ENCODE results near the gene TENM4. TPM values are rescaled to one million over a fixed set of nuclear protein-coding genes. Genes with fewer than 3 reads are reported as not detected.

The TENM4 gene
- total RNA-seq, 2 donors from 2014 or later: 2.6 to 6.8 TPM

DNA sequence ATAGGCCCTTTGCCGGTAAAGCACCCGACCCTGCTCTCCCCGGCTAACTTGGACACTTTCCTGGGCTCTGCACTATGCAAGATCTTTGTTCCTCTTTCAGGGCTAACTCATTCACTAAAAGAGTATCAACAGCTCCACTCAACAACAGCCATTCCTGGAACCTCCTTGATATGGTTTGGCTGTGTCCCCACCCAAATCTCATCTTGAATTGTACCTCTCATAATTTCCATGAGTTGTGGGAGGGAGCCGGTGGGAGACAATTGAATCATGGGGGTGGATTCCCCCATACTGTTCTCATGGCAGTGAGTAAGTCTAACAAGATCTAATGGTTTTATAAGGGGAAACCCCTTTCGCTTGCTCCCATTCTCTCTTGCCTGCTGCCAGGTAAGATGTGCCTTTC, 330.0 kb downstream of the TENM4 start:
- Histone ChIP-seq H3K27ac (no peak overlapping the region), H3K9me3 (no peaks in the 10 kb centered on the region), H3K4me1 (replicated peaks) (no peaks in the 10 kb centered on the region), H3K36me3 (no peaks in the 10 kb centered on the region), H3K4me3 (no peak overlapping the region), H3K27me3 (replicated peaks; ENCODE audit: insufficient read depth) (no peaks in the 10 kb centered on the region)
- intact Hi-C loops (cut with DNase I): no loop called here
- TF ChIP-seq, protein P1, sequence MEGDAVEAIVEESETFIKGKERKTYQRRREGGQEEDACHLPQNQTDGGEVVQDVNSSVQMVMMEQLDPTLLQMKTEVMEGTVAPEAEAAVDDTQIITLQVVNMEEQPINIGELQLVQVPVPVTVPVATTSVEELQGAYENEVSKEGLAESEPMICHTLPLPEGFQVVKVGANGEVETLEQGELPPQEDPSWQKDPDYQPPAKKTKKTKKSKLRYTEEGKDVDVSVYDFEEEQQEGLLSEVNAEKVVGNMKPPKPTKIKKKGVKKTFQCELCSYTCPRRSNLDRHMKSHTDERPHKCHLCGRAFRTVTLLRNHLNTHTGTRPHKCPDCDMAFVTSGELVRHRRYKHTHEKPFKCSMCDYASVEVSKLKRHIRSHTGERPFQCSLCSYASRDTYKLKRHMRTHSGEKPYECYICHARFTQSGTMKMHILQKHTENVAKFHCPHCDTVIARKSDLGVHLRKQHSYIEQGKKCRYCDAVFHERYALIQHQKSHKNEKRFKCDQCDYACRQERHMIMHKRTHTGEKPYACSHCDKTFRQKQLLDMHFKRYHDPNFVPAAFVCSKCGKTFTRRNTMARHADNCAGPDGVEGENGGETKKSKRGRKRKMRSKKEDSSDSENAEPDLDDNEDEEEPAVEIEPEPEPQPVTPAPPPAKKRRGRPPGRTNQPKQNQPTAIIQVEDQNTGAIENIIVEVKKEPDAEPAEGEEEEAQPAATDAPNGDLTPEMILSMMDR (IDR thresholded peaks at IDR 0.05): no peak
- TF ChIP-seq POLR2A (IDR thresholded peaks at IDR 0.05) (no peak), POLR2AphosphoS5 (IDR thresholded peaks at IDR 0.05) (no peak)
- no peak for DNase-seq (ENCODE audit: low spot score)
- WGBS: 96% methylated on average over 5 of the region's 5 CpGs

DNA sequence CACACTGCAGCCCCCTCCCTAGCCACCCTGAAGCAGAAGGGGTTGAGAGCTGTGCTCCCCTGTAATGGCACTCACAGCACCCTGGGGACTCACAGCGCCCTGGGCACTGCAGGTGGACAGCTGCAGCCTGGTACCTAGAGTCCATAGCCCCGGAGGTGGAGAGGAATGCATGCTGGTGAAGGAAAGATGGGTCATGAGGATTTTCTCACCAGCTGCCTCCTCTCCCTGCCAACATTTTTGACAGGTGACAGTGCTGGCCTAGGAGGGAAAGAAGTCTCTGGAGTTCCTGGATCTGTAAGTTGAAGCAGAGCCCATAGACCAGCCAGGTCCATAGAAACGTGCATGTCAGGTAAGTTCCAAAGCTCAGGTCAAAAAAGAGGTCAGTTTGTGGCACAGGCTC, 330.5 kb downstream of the TENM4 start:
- intact Hi-C loops (cut with DNase I): no loop called here
- no peaks in the 10 kb centered on the region for H3K27me3 ChIP-seq (replicated peaks; ENCODE audit: insufficient read depth)
- H3K27ac ChIP-seq: no peak overlapping the region
- no peak for TF ChIP-seq POLR2AphosphoS5 (IDR thresholded peaks at IDR 0.05)
- no peak for TF ChIP-seq POLR2A (IDR thresholded peaks at IDR 0.05)
- TF ChIP-seq, protein P1 (IDR thresholded peaks at IDR 0.05): no peak
- WGBS: 78% methylated on average over 3 of the region's 3 CpGs
- no peak overlapping the region for H3K4me3 ChIP-seq
- no peak for DNase-seq (ENCODE audit: low spot score)
- H3K4me1 ChIP-seq (replicated peaks): no peaks in the 10 kb centered on the region
- H3K9me3 ChIP-seq: no peaks in the 10 kb centered on the region
- no peaks in the 10 kb centered on the region for H3K36me3 ChIP-seq

DNA sequence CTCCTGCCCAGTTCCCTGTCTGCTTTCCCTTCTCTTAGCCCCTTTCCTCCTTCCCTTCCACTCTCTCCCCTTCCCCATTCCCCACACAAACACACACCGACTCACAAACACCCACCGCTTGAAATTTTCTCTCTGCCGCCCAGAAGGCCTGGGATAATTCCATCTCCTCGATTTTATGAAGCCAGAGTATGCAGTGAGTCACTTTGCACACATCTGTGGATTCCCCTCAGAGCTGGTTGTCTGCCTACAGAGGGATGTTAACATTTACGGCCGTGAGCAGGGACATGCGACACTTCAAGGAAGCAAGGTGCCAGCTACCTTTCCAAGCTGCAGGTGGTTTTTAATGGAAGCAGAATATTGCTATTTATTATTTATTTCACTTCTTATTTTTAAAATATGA, 332.0 kb downstream of the TENM4 start:
- H3K4me1 ChIP-seq (replicated peaks): no peaks in the 10 kb centered on the region
- intact Hi-C loops (cut with DNase I): no loop called here
- no peak overlapping the region for H3K4me3 ChIP-seq
- H3K27me3 ChIP-seq (replicated peaks; ENCODE audit: insufficient read depth): no peaks in the 10 kb centered on the region
- no peaks in the 10 kb centered on the region for H3K36me3 ChIP-seq
- no peak overlapping the region for H3K27ac ChIP-seq
- no peak for DNase-seq (ENCODE audit: low spot score)
- 71% methylated on average over 7 of the region's 7 CpGs for WGBS
- no peak for TF ChIP-seq POLR2A (IDR thresholded peaks at IDR 0.05)
- no peak for TF ChIP-seq POLR2AphosphoS5 (IDR thresholded peaks at IDR 0.05)
- TF ChIP-seq, protein P1 (IDR thresholded peaks at IDR 0.05): no peak
- H3K9me3 ChIP-seq: no peaks in the 10 kb centered on the region

DNA sequence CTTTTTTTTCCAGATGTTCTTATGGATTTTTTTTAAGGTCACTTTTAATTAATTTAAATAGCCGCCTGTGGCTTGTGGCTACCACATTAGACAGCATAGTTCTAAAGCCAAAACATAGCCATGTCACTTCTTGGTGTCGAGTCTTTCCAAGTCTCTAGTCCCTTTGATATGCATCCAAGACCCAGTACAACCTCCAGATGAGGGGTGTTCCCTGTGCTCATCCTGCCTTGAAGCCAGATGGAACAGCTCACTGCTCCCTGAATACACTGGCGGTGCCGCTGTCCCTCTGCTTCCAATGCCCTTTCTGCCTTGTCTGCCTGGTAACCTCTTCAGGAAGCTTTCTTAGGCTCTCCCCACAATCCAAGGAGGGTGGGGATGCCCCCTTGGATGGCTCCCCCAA, 338.0 kb downstream of the TENM4 start:
- WGBS: 44% methylated on average over 4 of the region's 4 CpGs
- Histone ChIP-seq H3K27ac (no peak overlapping the region), H3K4me3 (no peak overlapping the region), H3K9me3 (no peaks in the 10 kb centered on the region), H3K36me3 (no peaks in the 10 kb centered on the region), H3K4me1 (replicated peaks) (no peaks in the 10 kb centered on the region), H3K27me3 (replicated peaks; ENCODE audit: insufficient read depth) (no peaks in the 10 kb centered on the region)
- DNase-seq (ENCODE audit: low spot score): no peak
- TF ChIP-seq POLR2A (IDR thresholded peaks at IDR 0.05): no peak
- TF ChIP-seq POLR2AphosphoS5 (IDR thresholded peaks at IDR 0.05): no peak
- TF ChIP-seq, protein P1 (IDR thresholded peaks at IDR 0.05): no peak
- intact Hi-C loops (cut with DNase I): no loop called here

DNA sequence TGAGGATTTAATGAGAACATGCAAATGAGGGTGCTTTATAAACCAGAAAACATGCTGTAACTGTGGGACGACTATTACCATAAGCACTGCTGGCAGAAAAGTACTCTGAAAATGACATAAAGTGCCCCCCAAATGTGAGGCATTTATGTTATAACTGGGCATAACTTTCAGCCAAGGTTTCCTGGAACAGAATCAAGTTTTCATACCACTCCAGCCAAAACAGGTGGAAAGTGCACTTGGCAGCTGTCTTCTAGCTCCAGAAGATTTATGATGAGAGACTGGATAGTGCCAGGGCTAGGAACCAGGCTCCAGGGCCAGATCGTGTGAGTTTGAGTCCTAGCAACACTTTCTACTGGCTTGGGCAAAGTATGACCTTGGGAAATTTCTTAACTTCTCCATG, 339.2 kb downstream of the TENM4 start:
- H3K4me1 ChIP-seq (replicated peaks): no peaks in the 10 kb centered on the region
- WGBS: 18% methylated on average over 2 of the region's 2 CpGs
- no peaks in the 10 kb centered on the region for H3K9me3 ChIP-seq
- peak; percentile 49 for DNase-seq (ENCODE audit: low spot score)
- intact Hi-C loops (cut with DNase I): no loop called here
- no peak overlapping the region for H3K27ac ChIP-seq
- H3K4me3 ChIP-seq: no peak overlapping the region
- peak; percentile 27 for TF ChIP-seq POLR2AphosphoS5 (IDR thresholded peaks at IDR 0.05)
- TF ChIP-seq, protein P1 (IDR thresholded peaks at IDR 0.05): no peak
- no peaks in the 10 kb centered on the region for H3K36me3 ChIP-seq
- H3K27me3 ChIP-seq (replicated peaks; ENCODE audit: insufficient read depth): no peaks in the 10 kb centered on the region
